ENCODE results near the gene LYL1. TPM values are rescaled to one million over a fixed set of nuclear protein-coding genes. Genes with fewer than 3 reads are reported as not detected.

Gene LYL1
- total RNA-seq, 4 donors from 2014 or later = 2.6 to 15.5 (median 11.1) TPM

- Histone ChIP-seq H3K27me3 (no peaks in the 10 kb centered on the region), H3K4me1 (peaks cover 22 to 30% of the 10 kb centered on the region in 2 donors), H3K4me3 (no peak overlapping the region), H3K27ac (peak overlapping the region; percentile 93), H3K36me3 (no peaks in the 10 kb centered on the region), H3K9me3 (no peaks in the 10 kb centered on the region)
- TF ChIP-seq POLR2A (IDR thresholded peaks at IDR 0.05) (no peak), CTCF (IDR thresholded peaks at IDR 0.05) (no peak)
- no peak for DNase-seq
- intact Hi-C loops (cut with DNase I; ENCODE audit: low total_unique reads) = no loop called here
These were observed 25.4 kb downstream of the LYL1 start for GRCh38 chr19:13077240-13077639.

- TF ChIP-seq CTCF (IDR thresholded peaks at IDR 0.05) (no peak), POLR2A (IDR thresholded peaks at IDR 0.05) (no peak)
- H3K27me3 ChIP-seq = no peaks in the 10 kb centered on the region
- no peaks in the 10 kb centered on the region for H3K36me3 ChIP-seq
- no peaks in the 10 kb centered on the region for H3K9me3 ChIP-seq
- H3K27ac ChIP-seq = peak overlapping the region; percentile 93
- H3K4me1 ChIP-seq = peaks cover 22 to 35% of the 10 kb centered on the region in 2 donors
- DNase-seq = peak in 1 of 2 donors; percentile 46
- intact Hi-C loops (cut with DNase I; ENCODE audit: low total_unique reads) = no loop called here
- no peak overlapping the region for H3K4me3 ChIP-seq
These were observed 25.9 kb downstream of the LYL1 start for GRCh38 chr19:13076787-13077186.

- intact Hi-C loops (cut with DNase I; ENCODE audit: low total_unique reads) = no loop called here
- no peaks in the 10 kb centered on the region for H3K9me3 ChIP-seq
- TF ChIP-seq POLR2A (IDR thresholded peaks at IDR 0.05) = no peak
- H3K4me1 ChIP-seq = peaks cover 22 to 36% of the 10 kb centered on the region in 2 donors
- DNase-seq = peak in 1 of 2 donors; percentile 40
- no peak overlapping the region for H3K4me3 ChIP-seq
- no peaks in the 10 kb centered on the region for H3K27me3 ChIP-seq
- peak overlapping the region; percentile 93 for H3K27ac ChIP-seq
- no peaks in the 10 kb centered on the region for H3K36me3 ChIP-seq
These were observed 26.3 kb downstream of the LYL1 start for GRCh38 chr19:13076320-13076719.

GRCh38 chr19:13074378-13074777, 28.3 kb downstream of the LYL1 start:
- H3K4me3 ChIP-seq = no peak overlapping the region
- H3K27ac ChIP-seq = peak overlapping the region; percentile 61 to 98
- H3K9me3 ChIP-seq = no peaks in the 10 kb centered on the region
- peak in 1 of 2 donors; percentile 60 for DNase-seq
- H3K36me3 ChIP-seq = no peaks in the 10 kb centered on the region
- TF ChIP-seq CTCF (IDR thresholded peaks at IDR 0.05) (no peak), POLR2A (IDR thresholded peaks at IDR 0.05) (no peak)
- H3K27me3 ChIP-seq = no peaks in the 10 kb centered on the region
- intact Hi-C loops (cut with DNase I; ENCODE audit: low total_unique reads) = no loop called here
- peaks cover 25 to 31% of the 10 kb centered on the region in 2 donors for H3K4me1 ChIP-seq

- H3K27me3 ChIP-seq = no peaks in the 10 kb centered on the region
- no peak overlapping the region for H3K4me3 ChIP-seq
- TF ChIP-seq POLR2A (IDR thresholded peaks at IDR 0.05) (no peak), CTCF (IDR thresholded peaks at IDR 0.05) (no peak)
- DNase-seq = no peak
- peak overlapping the region; percentile 61 to 98 for H3K27ac ChIP-seq
- intact Hi-C loops (cut with DNase I; ENCODE audit: low total_unique reads) = no loop called here
- H3K36me3 ChIP-seq = no peaks in the 10 kb centered on the region
- H3K9me3 ChIP-seq = no peaks in the 10 kb centered on the region
- peaks cover 20 to 23% of the 10 kb centered on the region in 2 donors for H3K4me1 ChIP-seq
These were observed 29.4 kb downstream of the LYL1 start for GRCh38 chr19:13073263-13073662.
